Putamen (tissue), 1 donor: ENCODE data around the gene RNF11.

Experiments
- DNase-seq: peaks from one replicate; pipeline ENCODE4 v3.0.0-alpha.2; 2016; ENCODE audit warnings: low spot score

The RNF11 gene

DNA sequence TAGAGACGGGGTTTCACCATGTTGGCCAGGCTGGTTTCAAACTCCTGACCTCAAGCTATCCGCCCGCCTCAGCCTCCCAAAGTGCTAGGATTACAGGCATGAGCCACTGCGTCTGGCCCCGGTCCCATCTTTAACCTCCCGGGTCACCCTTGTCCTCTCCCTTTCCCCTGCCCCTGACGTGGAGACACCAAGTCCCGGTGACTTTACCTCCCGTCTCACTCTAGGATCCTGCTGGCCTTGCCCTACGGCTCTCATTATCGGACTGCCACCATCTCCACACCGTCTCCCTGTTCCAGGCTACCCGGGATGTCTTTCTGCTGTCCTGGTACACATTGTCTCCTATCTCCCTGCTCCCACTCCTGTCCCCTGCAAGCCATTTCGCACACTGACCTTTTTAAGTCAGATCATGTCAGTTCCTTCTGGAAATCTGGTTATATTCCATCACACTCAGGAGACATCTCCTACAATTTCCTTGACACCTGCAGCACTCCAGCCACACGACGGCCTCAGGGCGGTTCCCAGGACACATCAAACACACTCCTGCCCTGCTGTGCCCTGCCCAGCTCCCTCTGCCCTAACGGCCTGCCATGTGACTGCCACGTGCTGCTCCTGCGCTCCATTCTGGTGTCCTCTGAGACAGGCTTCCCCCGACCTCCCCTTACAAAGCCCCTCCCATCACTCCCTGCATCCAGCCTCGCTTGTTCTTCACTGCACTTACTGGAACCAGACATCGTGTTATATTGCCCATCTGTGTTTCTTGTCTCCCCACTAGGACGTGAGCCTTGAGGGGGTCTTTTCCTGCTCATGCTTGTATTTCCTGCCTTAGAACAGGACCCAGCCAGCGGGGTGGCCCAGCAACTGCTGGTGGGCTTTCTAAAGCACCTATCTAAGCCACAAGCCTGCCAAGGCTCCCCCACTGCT lies 61.6 kb downstream of the RNF11 start:
- no peak for DNase-seq

DNA sequence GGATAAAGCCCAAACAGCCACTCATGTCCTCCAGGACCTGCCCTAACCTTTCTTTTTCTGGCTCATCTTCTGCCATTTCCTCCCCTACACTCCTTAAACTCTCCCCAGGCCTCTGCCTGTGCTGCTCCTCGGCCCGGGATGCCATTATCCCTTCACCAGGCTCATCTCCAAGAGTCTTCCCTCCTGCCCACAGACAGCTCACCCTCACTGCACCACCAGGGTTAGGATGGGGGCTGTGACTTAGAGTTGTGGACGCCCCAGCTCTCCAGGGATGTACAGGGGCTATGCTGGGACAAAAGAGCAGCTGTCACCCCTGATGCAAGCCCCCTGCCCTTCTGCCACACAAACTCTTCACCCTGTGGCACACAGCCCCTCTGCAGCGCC lies 62.2 kb downstream of the RNF11 start:
- DNase-seq, result no peak

DNA sequence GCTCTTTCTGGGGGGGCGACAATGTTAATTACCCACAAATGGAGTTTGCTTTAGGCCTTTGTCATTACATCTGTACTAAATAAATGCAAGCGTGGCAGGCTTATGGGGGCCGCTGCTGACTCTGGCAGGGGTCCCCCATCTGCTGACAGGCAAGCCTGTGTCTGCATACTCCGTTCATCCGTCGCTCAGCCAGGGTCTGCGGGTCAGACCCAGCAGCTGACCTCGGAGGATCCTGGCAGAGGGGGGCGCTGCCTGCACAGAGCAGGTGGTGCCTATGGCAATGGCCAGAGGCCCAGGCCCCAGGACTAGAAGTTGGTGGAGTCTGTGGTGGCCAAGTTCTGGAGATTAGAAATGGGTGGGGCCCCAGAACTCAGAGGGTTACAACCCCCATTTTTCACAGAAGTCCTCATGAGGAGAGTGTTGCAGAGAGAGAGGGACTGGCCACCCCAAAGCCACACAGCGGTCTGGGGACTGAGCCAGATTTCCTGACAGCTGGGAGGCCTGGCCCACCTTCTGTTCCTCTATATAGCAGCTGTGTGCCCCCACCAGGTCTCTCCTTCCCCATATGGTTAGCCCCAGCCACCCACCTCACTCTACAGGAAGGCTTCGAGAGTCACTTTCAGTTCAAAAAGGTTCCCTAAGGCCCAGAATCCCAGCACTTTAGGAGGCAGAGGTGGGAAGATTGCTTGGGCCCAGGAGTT lies 63.3 kb downstream of the RNF11 start:
- no peak for DNase-seq

DNA sequence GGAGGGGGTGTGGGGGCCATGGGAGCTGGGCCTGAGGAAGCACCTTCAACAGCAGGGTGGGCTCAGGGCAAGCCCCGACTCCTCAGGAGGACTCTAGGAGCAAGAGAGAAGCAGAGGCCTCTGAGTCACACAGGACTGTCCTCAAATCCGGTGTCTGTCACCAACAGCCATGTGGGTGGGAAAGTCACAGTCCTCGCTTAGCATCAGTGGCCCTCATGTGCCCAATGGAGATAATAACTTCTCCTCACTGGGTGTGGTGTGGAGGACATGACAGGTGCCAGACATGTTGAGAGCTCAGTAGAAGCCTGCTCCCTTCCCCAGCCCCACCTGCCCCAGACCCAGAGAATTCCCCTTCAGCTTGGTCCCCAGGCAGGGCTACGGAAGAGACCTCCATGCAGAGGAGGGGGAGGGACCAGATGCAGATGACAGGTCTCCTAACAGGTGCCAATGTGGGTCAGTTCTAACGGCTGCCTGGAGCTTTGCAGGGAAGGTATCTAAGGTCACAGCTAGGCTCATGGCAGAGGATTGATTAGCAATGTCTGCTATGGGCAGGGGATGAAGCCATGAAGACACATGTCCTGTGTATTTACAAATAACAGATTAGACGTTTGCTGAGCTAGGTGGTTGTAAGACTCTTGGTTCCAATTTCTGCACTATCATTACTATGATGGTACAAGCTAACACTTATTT lies 64.1 kb downstream of the RNF11 start:
- DNase-seq, result no peak

DNA sequence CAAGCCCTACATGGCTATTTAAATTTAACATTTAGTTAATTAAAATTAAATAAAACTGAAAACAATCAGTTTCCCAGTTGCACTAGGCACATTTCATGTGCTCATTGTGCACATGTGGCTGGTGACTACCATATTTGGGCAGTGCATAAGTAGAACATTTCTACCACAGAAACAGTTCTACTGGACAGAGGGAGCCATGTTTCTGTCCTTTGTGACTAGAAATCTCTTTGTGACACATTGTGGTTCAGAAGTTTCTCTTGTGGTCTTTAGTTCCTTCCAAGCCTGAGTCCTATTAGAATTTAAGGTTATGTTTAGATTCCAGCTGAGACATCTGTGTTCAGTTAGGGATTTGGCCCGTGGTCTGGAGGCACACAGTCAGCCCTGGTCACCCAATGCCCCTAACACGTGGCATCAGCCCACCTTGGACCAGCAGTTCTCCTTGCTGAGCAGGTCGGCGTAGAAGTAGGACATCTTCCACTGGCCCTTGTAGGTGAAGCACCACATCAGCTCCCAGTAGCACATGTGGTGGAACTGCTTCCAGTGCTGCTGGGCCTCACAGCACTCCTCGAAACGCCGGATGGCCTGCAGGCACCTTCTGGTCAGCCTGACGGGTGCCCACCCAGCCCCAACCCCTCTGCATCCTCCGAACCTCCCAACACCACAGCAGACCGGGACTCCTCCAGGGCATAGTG lies 65.2 kb downstream of the RNF11 start:
- no peak for DNase-seq

DNA sequence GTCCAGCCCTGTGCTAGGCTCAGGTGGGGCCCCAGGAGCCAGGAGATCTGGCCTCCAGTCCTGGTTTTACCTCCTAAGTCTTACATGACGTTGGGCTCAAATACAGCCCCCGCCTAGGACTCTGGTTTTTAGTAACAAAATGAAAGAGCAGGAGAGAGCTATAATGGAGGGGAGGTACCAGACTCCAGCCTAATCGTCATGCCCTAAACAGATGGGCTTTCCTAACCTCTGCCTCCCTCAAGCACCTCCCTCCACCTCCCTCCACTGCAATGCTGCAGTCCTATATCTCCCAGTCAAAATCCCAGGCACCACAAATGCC lies 65.7 kb downstream of the RNF11 start:
- no peak for DNase-seq

DNA sequence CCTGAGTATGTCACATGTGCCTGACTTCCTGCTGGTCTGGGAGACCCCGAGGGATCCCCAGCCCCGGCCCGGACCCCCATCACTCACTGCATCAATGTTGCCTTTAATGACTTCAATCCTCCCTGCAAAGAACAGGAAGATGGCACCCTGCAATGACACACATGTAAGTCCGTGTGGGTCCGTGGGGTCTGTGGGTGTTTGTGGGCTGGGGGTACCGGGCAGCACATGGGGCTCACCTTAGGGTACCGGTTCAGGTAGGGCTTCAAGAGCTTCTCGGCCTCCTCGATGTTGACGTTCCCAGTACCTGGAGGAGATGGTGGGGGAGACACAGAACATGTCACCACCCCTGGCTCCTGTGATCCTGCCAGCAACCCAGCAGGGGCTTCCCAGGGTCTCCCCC lies 66.2 kb downstream of the RNF11 start:
- no peak for DNase-seq

DNA sequence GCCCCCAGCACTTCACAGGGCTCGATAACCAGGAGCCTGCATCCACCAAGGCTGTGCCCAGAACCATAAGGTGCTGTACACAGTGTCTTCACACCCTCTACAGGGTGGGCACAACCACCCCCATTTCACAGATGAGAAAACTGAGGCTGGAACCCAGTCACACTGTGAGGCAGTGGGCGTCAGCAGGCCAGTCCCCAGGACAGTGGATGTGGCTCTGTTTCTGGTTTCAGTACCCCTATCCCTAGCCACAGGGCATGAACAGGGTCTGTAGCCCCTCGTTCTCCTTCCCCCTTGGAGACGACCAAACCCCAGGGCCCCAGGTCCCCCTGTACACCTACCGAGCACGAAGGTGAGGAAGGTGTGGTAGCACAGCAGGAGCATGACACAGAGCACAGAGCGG lies 66.7 kb downstream of the RNF11 start:
- DNase-seq, result no peak

DNA sequence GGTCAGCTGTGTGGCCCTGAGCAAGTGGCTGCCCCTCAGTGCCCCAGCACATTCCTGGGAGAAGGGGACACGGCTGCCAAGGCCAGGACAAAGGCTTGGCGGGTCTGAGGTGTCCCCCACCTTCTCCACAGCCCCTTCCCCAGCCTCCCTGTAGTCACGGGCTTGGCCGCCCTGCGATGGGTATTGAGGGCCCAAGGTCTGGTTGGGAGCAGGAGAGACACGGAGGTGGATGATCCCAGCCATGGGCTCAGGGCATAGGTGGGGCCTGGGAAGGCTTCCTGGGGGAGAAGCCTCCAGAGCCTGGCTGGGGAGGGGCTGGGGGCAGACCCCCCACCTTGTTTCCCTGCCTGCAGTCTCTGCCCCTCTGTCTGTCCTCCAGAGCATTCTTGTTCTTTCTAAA lies 67.2 kb downstream of the RNF11 start:
- no peak for DNase-seq

DNA sequence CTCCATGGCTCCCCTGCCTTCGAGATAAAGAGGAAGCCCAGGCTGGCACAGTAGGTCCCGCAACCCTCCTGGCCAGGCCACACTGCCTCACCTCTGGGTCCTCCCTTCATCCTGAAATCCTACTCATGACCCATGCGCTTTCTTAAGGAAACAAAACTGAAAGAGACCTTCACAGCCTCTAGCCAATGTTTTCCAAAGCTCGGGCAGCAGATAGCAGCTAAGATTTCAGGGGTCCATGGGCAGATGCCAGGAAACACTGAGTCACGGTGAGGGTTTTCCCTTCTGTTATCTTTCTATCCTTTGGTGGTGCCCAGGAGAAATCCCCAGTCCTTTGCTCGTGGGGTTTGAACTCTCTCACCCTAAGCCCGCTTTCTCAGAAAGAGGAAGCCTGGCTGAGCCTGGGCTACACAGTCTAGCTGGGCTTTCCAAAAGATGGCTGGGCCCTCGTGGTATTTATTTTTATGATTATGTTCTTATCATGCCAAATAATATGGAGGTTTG lies 67.7 kb downstream of the RNF11 start:
- no peak for DNase-seq

DNA sequence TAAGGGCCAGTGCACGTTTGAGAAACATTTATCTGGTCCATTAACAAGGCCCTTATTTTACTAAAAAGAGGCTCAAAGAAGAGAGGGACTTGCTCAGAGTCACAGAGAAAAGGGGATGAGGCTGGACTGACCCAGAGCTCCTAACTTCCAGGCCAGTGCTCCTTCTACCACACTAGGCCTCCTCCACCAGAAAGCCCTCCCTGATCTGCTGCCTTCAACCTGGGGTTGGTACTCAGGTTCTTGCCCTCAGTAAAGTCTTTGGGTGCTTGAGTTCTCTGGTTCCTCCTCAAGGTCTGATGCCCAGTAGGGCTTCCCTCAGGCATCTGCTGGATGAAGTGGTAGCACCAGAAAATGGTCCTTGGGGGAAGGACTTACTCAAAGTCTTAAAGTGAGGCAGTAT lies 68.3 kb downstream of the RNF11 start:
- no peak for DNase-seq

DNA sequence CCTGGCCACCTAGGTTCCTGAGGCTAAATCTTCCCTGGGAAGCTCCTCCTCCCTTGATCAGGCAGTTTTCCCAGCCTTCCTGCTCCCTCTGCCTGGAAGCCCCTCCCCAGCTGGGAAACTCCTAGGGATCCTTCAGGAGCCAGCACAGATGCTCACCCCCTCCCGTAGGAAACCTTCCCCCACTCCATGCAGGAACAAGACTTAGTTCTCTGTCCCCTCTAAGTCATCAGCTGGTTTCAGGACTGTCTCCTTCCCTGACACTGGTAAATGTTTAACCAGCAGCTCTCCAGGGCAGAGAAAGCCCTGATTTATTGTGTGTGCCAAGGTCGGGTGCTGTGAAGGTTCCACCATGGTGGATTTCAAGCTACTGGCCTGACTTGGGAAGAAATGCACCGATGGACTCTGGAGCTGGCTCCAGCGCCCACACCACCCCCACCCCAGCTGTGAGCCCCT lies 69.3 kb downstream of the RNF11 start:
- no peak for DNase-seq

DNA sequence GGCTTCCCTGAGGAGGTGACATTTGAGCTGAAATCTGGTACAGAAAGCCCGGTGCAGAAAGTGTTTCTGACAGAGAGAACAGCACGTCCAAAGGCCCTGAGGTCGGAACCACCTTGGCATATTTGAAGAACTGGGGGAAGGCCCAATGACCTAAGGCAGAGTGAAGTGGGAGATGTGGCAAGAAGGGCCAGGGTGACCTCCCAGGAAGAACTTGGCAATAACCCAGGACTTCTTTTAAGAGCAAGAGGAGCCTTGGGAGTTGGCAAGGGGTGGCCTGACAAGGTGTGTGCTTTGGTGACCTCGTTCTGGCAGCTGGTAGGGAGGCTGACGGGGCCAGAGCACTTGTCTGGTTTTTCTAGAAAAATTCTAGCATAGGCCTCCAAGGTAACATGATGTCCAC lies 70.9 kb downstream of the RNF11 start:
- no peak for DNase-seq

DNA sequence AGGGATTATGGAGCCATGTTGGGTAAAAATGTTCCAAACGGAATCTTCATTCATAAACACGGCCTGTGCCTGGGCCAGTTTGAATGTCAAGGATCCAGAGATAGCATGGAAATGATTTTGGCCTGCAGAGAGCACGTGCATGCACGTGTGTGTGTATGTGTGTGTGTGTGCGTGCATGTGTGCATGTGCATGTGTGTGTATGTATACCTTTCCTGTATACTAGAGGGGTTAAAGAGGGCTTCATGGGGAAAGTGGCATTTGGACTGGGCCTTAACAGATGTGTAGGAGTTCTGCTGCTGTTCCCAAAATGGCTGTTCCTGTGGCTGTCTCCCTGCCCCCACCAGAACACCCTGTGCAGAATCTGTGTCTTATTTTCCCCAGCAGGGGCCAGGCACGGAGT lies 72.6 kb downstream of the RNF11 start:
- DNase-seq, result no peak

DNA sequence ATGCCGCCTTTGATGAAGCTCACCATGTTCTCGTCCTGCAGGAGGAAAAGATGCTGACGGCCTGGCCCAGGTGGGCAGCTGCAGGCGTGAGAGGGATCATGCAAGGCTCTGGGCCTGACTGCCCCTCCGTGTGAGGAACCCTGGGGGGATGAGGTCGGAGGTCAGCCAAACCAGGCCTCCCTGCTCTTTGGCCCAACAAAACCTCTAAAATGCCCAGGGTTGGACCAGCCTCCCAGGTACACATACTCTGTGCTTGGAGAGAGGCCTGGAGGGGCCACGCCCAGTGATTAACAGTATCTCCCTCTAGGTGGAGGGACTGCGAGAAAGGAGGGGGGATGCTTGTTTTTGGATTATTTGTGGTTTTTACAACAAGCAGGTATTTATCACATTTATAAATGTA lies 73.2 kb downstream of the RNF11 start:
- DNase-seq, result no peak

DNA sequence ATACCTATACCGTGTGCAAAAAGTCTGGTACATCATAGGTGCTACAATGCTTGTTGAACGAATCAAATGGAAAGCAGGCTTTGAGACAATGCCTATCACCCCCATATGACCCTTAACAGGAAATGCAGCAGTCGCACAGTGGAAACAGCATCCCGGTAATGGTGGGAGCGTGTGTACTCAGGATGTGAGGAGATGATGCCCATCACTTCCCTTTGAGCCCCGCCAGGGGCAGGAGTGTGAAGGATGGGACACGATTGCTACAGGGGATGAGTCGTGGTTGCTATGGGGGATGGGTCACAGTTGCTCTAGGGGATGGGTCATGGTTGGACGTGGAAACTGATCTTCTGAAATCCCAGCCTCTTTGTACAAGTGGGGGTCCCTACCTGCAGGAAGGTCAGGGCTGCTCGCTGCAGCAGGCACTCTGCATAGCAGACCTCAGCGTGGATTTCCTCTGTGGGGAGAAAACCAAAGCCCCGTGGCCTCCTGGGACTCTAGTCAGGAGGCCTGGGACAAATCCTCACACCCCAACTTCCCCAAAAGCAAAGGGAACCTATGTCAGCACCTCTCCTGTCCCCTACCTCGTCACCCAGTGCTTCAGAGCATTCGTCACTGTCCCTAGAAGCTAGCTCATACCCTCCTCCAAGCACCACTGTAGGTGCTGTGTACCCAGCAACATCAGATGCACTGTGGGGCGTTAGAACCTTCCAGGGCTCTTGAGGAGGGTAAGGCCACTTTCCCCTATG lies 75.0 kb downstream of the RNF11 start:
- DNase-seq, result no peak

DNA sequence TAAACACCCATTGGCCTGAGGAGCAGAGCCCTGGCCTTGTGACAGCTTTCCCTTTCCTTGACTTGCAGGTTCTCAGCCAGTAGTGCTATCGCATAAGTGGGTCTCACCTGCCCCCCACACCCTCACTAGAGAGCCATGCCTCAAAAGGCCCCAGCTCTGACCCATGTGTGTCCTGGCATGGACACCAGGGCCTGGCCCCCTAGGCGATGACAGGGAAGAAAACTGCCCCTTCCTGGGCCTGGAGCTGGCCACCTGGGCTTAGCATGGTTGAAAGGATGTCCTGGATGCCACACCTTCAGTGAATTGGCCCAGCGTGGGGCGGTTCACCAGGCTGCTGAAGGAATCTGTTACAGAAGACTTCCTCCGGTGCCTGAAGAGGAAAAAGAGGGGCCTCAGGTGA lies 75.8 kb downstream of the RNF11 start:
- no peak for DNase-seq

DNA sequence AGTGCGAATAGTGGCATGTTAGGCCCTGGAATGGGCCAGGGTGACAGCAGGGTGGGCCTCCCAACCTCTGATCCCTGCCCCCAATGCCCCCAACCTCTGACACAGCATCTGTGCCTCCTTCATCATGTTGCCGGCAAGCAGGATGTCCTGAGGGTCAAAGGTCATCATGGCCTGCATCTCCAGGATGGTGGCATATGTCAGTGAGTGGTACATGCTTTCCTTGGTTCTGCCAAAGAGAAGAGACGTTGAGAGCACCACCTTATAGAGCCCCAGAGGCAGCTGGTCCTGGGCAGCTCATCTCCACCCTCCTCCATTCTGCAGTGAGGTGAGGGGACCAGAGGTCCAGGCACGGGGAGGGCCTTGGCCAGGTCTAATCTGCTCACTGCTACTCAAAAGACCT lies 76.6 kb downstream of the RNF11 start:
- DNase-seq, result no peak

DNA sequence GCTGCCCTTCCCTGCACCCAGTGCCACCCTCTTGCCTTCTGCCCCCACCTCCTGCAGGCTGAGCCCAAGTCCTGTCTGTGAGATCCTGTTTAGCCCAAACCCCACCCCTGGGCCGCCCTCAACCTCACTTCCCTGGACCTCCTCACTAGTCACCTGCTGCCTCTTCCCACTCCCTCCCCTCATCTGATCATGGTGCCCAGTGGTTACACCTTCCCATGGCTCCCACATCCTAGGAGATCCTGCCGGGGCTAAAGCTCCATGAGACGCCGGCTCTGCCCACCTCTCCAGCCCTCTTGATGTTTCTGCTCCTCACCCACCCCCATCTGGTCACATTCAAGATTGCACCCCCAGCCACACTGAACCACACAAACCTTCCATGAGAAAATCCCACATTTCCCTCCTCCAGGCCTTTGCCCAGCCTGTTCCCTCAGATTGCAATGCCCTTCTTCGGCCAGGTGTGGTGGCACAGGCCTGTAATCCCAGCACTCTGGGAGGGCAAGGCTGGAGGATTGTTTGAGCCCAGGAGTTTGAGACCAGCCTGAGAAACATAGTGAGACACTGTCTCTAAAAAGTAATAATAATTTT lies 77.3 kb downstream of the RNF11 start:
- no peak for DNase-seq

DNA sequence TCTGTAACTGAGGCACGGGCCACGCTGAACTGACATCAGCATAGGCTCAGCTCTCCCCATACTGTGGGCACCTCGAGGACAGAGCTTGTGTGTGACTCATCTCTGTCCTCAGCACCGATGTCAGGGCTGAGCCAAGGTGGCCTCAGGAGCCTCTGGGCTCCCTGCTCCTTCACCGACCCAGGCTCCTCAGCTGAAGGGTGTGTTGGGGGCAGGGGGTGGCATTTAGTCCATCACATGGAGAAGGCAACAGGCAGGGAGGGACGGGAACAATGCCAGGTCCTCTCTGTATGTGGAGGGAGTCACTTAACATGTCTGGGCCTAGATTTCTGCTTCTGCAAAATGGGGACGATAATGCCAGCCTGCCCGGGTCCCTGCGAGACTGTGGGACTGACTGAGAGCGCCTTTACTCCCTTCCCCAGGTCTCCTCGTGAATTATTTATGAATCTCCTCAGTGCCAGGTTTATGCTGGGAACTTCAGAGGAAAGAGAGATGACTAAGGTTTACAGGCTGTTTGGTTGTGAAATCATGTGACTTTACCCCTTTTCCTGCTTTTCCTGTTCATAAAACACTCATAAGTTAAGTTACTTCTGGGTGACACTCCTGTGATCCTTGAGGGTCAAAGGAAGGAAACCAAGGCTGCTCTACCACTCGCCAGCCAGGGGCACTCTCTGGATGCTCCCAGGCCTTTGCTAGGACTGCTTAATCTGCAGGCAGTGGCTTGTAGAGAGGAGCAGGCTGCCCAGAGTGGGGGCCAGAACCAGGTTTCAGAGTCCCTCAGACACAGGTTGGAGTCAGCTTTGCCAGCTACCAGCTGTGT lies 78.1 kb downstream of the RNF11 start:
- no peak for DNase-seq
